ENCODE measurements around the gene TTN.

DNA sequence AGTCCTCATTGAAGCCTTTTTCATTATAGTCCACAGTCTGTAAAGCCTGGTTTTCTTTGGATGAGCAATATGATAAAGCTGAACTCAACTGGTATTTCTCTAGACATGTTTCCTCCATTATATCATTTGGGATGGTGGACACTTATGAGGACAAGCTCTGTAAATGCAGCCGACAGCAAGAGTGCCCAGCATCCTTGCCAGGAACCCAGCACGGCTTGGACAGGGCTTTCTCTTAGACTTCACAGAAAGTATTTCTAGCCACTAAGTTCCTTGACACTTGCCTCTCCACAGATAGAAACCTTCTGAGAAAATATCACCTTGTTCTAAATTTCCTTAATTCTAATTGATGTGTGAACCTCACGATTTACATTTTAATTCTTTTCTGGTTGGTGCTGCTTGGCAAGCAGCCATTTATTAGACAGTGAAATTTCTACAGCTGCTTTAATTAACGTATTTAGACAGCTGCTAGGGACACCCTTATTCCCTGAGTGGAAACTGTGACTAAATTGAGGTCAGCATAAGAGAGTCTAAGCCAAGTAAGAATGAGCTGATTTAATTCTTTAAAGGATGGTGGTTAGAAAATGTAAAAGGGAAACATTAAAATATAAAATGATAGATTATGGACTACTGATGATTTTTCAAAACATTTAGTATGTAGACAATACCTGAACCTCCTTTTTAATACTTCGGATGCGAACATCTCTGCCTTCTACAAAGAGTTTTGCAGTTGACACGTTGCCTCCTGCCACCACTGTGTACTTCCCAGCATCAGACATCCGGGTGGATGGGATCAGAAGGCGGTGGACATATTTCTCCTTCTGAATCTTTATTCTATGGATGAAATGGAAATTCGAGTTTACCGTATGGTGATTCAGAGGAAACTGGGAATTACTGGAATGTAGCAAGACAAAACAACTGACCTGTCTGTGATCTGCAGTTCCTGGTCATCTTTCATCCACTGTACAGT is 39.8 kb downstream of the TTN start:
- TF ChIP-seq, protein P1, sequence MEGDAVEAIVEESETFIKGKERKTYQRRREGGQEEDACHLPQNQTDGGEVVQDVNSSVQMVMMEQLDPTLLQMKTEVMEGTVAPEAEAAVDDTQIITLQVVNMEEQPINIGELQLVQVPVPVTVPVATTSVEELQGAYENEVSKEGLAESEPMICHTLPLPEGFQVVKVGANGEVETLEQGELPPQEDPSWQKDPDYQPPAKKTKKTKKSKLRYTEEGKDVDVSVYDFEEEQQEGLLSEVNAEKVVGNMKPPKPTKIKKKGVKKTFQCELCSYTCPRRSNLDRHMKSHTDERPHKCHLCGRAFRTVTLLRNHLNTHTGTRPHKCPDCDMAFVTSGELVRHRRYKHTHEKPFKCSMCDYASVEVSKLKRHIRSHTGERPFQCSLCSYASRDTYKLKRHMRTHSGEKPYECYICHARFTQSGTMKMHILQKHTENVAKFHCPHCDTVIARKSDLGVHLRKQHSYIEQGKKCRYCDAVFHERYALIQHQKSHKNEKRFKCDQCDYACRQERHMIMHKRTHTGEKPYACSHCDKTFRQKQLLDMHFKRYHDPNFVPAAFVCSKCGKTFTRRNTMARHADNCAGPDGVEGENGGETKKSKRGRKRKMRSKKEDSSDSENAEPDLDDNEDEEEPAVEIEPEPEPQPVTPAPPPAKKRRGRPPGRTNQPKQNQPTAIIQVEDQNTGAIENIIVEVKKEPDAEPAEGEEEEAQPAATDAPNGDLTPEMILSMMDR (IDR thresholded peaks at IDR 0.05) = no peak
- no peak for TF ChIP-seq POLR2A (IDR thresholded peaks at IDR 0.05)

Data from testis (tissue), 2 donors.